Measurements from ENCODE around the gene ISM2.

GRCh38 chr14:77523109-77523508 lies 24.5 kb upstream of the ISM2 start:
- no peak for TF ChIP-seq EZH2 (optimal IDR thresholded peaks at IDR 0.05; ENCODE audit: low read depth, low read length)
- TF ChIP-seq, protein P1, sequence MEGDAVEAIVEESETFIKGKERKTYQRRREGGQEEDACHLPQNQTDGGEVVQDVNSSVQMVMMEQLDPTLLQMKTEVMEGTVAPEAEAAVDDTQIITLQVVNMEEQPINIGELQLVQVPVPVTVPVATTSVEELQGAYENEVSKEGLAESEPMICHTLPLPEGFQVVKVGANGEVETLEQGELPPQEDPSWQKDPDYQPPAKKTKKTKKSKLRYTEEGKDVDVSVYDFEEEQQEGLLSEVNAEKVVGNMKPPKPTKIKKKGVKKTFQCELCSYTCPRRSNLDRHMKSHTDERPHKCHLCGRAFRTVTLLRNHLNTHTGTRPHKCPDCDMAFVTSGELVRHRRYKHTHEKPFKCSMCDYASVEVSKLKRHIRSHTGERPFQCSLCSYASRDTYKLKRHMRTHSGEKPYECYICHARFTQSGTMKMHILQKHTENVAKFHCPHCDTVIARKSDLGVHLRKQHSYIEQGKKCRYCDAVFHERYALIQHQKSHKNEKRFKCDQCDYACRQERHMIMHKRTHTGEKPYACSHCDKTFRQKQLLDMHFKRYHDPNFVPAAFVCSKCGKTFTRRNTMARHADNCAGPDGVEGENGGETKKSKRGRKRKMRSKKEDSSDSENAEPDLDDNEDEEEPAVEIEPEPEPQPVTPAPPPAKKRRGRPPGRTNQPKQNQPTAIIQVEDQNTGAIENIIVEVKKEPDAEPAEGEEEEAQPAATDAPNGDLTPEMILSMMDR (IDR thresholded peaks at IDR 0.05; ENCODE audit: low read length) = no peak

Measured in MM.1S (cell line).